ENCODE results near the gene PCSK9. TPM values are rescaled to one million over a fixed set of nuclear protein-coding genes. Genes with fewer than 3 reads are reported as not detected.

PCSK9 gene
- total and polyA plus RNA-seq, 2 of the 4 experiments (the other 2 are of a cell fraction) = under 0.01 to 0.17 TPM

- 0 out of 2 replicates have a peak, but pooled peaks cover 3% of the 10 kb centered on the region for H3K9me1 ChIP-seq (ENCODE audit: insufficient read depth, low read length)
- H2BK5ac ChIP-seq (ENCODE audit: low read depth, low read length, poor library complexity, severe bottlenecking) = no peak overlapping the region
- H3K9ac ChIP-seq (ENCODE audit: low read depth, low read length) = no peak overlapping the region
- no peak overlapping the region for H3K4ac ChIP-seq (ENCODE audit: low read depth, low read length)
- BruUV-seq (replicated peaks) = no TSS peak
- H3K27ac ChIP-seq (ENCODE audit: insufficient read depth, low read length) = no peak overlapping the region
- H2BK120ac ChIP-seq (ENCODE audit: low read depth, low read length) = no peak overlapping the region
- no peak overlapping the region for H2BK20ac ChIP-seq (ENCODE audit: low read depth, low read length)
- H3K18ac ChIP-seq (ENCODE audit: low read depth, low read length) = no peak overlapping the region
- dilution Hi-C loops (cut with HindIII; ENCODE audit: low sequenced_read_pairs, unreplicated experiment) = no loop called here
- no peak overlapping the region for H4K91ac ChIP-seq (ENCODE audit: insufficient read depth, low read depth, low read length)
- peak overlapping the region; percentile 9 for H2AK9ac ChIP-seq (replicated peaks; ENCODE audit: low read depth, low read length, poor library complexity)
- no peak overlapping the region for H3K14ac ChIP-seq (replicated peaks; ENCODE audit: low read depth, low read length)
- H3K23ac ChIP-seq (ENCODE audit: low read depth, low read length) = no peak overlapping the region
- no peak overlapping the region for H3K4me2 ChIP-seq (ENCODE audit: low read depth, low read length)
- H2BK15ac ChIP-seq (ENCODE audit: low read depth, low read length) = no peak overlapping the region
- TF ChIP-seq RCOR1 (IDR thresholded peaks at IDR 0.05; ENCODE audit: insufficient replicate concordance, low read length) = no peak
- TF ChIP-seq MXI1 (IDR thresholded peaks at IDR 0.05; ENCODE audit: borderline replicate concordance, low read depth, low read length) = no peak
- no peak for TF ChIP-seq ELK1 (IDR thresholded peaks at IDR 0.05; ENCODE audit: borderline replicate concordance, low read depth, low read length)
- TF ChIP-seq MAFK (IDR thresholded peaks at IDR 0.05; ENCODE audit: low read depth, low read length) = no peak
- no peak for TF ChIP-seq RFX5 (IDR thresholded peaks at IDR 0.05; ENCODE audit: low read depth, low read length)
- TF ChIP-seq, protein P1, sequence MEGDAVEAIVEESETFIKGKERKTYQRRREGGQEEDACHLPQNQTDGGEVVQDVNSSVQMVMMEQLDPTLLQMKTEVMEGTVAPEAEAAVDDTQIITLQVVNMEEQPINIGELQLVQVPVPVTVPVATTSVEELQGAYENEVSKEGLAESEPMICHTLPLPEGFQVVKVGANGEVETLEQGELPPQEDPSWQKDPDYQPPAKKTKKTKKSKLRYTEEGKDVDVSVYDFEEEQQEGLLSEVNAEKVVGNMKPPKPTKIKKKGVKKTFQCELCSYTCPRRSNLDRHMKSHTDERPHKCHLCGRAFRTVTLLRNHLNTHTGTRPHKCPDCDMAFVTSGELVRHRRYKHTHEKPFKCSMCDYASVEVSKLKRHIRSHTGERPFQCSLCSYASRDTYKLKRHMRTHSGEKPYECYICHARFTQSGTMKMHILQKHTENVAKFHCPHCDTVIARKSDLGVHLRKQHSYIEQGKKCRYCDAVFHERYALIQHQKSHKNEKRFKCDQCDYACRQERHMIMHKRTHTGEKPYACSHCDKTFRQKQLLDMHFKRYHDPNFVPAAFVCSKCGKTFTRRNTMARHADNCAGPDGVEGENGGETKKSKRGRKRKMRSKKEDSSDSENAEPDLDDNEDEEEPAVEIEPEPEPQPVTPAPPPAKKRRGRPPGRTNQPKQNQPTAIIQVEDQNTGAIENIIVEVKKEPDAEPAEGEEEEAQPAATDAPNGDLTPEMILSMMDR (conservative IDR thresholded peaks at IDR 0.05; ENCODE audit: low read depth, low read length) = no peak
- no peak for TF ChIP-seq CEBPB (IDR thresholded peaks at IDR 0.05; ENCODE audit: low read depth, low read length)
- TF ChIP-seq SMC3 (IDR thresholded peaks at IDR 0.05; ENCODE audit: low read depth, low read length) = no peak
- TF ChIP-seq BHLHE40 (IDR thresholded peaks at IDR 0.05; ENCODE audit: low read depth, low read length) = no peak
- TF ChIP-seq CHD1 (IDR thresholded peaks at IDR 0.05; ENCODE audit: low read depth, low read length) = no peak
- no peak for TF ChIP-seq MAZ (IDR thresholded peaks at IDR 0.05; ENCODE audit: borderline replicate concordance, low read depth, low read length)
- TF ChIP-seq FOS (IDR thresholded peaks at IDR 0.05; ENCODE audit: low read depth, low read length) = no peak
- TF ChIP-seq RAD21 (IDR thresholded peaks at IDR 0.05; ENCODE audit: low read length) = no peak
- TF ChIP-seq NFE2L2 (IDR thresholded peaks at IDR 0.05; ENCODE audit: low read depth, low read length) = no peak
- TF ChIP-seq USF2 (IDR thresholded peaks at IDR 0.05; ENCODE audit: low read depth, low read length) = no peak
- DNase-seq = no peak
- ChIA-PET CTCF (no interaction called here), POLR2A (ENCODE audit: unreplicated experiment) (no interaction called here)
- WGBS, 2 experiments (ENCODE audit: extremely low coverage in 2 of 2, insufficient read length in 1 of 2) = no CpG with 5 or more reads among the region's 5 CpGs
- in situ Hi-C loops (cut with MboI; ENCODE audit: low sequenced_read_pairs) = no loop called here
- H4K5ac ChIP-seq (ENCODE audit: low read depth, low read length) = no peak overlapping the region
- no peaks in the 10 kb centered on the region for H3K36me3 ChIP-seq (ENCODE audit: control insufficient read depth, insufficient read depth, low read length)
- peaks cover 2% of the 10 kb centered on the region; the same call in 1 of the 2 replicates for H3K4me1 ChIP-seq (ENCODE audit: control insufficient read depth, insufficient read depth, low read length)
- H3K9me3 ChIP-seq (ENCODE audit: control insufficient read depth, insufficient read depth, low read length) = no peaks in the 10 kb centered on the region
- H3K56ac ChIP-seq (ENCODE audit: extremely low read depth, insufficient read depth, low read length) = no peak overlapping the region
- H4K8ac ChIP-seq (ENCODE audit: low read depth in 2 of 2, low read length in 2 of 2) = no peak overlapping the region
- H4K20me1 ChIP-seq (ENCODE audit: insufficient read depth, low read length) = 0 out of 2 replicates have a peak, but pooled peaks cover 4% of the 10 kb centered on the region
- no peaks in the 10 kb centered on the region for H3K79me1 ChIP-seq (ENCODE audit: low read depth in 1 of 2, low read length in 2 of 2)
- intact Hi-C loops (cut with micrococcal nuclease) = no loop called here
- peaks cover 82% of the 10 kb centered on the region for H3K27me3 ChIP-seq (ENCODE audit: control insufficient read depth, insufficient read depth, low read length)
- no peak overlapping the region for H2AFZ ChIP-seq (replicated peaks; ENCODE audit: low read length, poor library complexity)
- no peak for ATAC-seq (ENCODE audit: low read depth)
- H2AK5ac ChIP-seq (ENCODE audit: low read depth, low read length) = no peak overlapping the region
- H3K4me3 ChIP-seq (ENCODE audit: insufficient read depth, low read depth, low read length) = no peak overlapping the region
These were observed 1.7 kb downstream of the PCSK9 start for GRCh38 chr1:55040933-55041494.

Measured in IMR-90 (cell line).